LNCaP clone FGC (cell line): ENCODE measurements around the gene ARHGAP45.

ENCODE experiments used
- DNase-seq: peaks from one replicate; pipeline ENCODE4 v3.0.0-alpha.2; 2011; ENCODE audit warnings: low read depth
- H3K4me3 ChIP-seq: 2 replicates; pipeline ENCODE4 v1.5.1; 2011; ENCODE audit warnings: mild to moderate bottlenecking, low read depth, low read length, control low read depth
- TF ChIP-seq, protein P1 (sequence below): IDR thresholded peaks from 2 replicates; pipeline ENCODE4 v1.5.1; 2012; ENCODE audit warnings: mild to moderate bottlenecking; ENCODE audit not compliant: control insufficient read depth, insufficient read depth; ENCODE audit errors: extremely low read depth

Gene ARHGAP45

DNA sequence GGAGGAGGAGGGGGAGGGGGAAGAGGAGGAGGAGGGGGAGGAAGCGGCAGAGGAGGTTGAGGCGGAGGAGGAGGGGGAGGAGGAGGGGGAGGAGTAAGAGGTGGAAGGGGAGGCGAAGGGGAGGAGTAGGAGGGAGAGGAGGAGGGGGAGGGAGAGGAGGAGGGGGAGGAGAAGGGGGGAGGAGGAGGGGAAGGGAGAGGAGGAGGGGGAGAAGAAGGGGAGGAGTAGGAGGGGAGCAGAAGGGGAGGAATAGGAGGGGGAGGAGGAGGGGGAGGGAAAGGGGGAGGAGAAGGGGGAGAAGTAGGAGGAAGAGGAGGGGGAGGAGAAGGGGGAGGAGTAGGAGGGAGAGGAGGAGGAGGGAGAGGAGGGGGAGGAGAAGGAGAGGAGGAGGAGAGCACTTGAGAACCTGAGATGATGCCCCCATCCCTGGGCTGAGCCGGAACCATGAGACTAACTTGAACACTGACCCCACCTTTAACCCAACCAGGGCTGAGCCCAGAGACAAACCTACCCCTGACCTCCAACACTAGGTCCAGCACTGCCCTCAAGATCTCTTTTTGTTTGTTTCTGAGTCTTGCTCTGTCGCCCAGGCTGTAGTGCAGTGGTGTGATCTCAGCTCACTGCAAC lies 14.5 kb upstream of the ARHGAP45 start:
- TF ChIP-seq, protein P1, sequence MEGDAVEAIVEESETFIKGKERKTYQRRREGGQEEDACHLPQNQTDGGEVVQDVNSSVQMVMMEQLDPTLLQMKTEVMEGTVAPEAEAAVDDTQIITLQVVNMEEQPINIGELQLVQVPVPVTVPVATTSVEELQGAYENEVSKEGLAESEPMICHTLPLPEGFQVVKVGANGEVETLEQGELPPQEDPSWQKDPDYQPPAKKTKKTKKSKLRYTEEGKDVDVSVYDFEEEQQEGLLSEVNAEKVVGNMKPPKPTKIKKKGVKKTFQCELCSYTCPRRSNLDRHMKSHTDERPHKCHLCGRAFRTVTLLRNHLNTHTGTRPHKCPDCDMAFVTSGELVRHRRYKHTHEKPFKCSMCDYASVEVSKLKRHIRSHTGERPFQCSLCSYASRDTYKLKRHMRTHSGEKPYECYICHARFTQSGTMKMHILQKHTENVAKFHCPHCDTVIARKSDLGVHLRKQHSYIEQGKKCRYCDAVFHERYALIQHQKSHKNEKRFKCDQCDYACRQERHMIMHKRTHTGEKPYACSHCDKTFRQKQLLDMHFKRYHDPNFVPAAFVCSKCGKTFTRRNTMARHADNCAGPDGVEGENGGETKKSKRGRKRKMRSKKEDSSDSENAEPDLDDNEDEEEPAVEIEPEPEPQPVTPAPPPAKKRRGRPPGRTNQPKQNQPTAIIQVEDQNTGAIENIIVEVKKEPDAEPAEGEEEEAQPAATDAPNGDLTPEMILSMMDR = no peak
- no peak overlapping the region for H3K4me3 ChIP-seq
- DNase-seq = no peak

DNA sequence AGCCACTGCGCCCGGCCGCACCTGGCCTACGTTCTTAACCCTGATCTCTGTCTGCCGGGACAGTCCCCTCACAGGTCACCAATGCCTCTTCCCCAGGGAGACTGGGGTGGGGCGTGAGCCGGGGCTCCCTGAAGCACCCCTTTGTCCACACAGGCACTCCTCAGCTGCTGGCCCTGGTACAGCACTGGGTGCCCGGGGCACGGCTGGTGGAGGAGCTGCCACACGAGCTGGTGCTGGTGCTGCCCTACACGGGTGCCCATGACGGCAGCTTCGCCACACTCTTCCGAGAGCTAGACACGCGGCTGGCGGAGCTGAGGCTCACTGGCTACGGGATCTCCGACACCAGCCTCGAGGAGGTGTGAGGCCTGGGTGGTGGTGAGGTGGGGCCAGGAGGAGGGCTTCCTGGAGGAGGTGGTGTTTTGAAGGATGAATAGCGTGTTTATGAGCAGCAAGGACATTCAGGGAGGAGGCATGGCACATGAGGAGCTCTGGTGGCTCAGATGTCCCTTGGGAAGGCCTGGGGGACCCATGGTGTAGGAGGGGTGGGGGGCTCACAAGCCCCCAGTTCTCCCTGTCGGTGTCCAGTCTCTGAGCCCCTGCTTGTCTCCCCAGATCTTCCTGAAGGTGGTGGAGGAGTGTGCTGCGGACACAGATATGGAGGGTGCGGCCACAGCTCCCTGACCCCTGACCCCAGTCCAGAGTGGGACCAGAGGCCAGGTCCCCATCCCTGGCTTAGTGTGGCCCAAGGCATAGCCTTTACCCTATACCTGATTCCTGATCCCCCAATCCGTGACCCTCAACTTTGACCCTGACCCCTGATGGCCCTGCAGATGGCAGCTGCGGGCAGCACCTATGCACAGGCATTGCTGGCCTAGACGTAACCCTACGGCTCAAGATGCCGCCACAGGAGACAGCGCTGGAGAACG lies 13.5 kb upstream of the ARHGAP45 start:
- H3K4me3 ChIP-seq = no peak overlapping the region

DNA sequence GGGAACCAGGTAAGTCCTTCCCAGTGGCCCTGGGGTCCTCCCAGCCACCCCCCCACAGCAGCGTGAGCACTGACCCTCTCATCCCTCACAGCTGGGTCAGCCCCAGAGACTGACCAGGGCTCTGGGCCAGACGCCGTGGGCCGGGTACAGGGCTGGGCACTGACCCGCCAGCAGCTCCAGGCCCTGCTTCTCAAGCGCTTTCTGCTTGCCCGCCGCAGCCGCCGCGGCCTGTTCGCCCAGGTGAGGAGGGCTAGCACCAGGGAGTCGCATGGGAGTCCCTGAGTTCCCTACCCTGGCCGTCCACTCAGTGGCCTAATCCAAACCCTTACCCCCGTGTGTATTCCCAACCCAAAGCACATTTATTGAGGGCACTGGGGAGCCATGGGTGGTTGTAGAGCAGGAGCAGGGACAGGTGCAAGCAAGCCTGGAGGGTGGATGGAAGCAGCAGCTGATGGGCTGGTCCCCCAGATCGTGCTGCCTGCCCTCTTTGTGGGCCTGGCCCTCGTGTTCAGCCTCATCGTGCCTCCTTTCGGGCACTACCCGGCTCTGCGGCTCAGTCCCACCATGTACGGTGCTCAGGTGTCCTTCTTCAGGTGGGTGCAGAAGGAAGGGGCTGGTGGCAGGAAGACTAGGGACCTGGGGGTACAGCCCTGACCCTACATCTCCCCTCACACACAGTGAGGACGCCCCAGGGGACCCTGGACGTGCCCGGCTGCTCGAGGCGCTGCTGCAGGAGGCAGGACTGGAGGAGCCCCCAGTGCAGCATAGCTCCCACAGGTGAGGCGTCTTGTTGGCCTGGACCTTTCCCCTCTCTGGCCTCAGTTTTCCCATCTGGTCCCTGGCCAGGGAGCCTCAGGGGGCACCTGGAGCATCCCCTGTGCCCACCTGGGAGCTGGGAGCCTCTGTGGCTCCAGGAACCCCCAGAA lies 12.6 kb upstream of the ARHGAP45 start:
- DNase-seq = no peak
- TF ChIP-seq, protein P1 = no peak
- no peak overlapping the region for H3K4me3 ChIP-seq

More for the DNA sequence above, 13.5 kb upstream of the ARHGAP45 start:
- no peak for DNase-seq
- TF ChIP-seq, protein P1 = no peak

DNA sequence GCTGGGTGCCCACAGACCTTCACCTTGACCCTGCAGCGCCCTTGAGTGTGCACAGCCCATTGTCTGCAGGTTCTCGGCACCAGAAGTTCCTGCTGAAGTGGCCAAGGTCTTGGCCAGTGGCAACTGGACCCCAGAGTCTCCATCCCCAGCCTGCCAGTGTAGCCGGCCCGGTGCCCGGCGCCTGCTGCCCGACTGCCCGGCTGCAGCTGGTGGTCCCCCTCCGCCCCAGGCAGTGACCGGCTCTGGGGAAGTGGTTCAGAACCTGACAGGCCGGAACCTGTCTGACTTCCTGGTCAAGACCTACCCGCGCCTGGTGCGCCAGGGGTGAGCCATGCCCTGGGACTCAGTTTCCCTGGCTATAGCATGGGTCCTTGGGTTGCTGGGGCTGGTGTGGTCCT lies 11.9 kb upstream of the ARHGAP45 start:
- H3K4me3 ChIP-seq = no peak overlapping the region
- DNase-seq = no peak
- TF ChIP-seq, protein P1 = no peak

DNA sequence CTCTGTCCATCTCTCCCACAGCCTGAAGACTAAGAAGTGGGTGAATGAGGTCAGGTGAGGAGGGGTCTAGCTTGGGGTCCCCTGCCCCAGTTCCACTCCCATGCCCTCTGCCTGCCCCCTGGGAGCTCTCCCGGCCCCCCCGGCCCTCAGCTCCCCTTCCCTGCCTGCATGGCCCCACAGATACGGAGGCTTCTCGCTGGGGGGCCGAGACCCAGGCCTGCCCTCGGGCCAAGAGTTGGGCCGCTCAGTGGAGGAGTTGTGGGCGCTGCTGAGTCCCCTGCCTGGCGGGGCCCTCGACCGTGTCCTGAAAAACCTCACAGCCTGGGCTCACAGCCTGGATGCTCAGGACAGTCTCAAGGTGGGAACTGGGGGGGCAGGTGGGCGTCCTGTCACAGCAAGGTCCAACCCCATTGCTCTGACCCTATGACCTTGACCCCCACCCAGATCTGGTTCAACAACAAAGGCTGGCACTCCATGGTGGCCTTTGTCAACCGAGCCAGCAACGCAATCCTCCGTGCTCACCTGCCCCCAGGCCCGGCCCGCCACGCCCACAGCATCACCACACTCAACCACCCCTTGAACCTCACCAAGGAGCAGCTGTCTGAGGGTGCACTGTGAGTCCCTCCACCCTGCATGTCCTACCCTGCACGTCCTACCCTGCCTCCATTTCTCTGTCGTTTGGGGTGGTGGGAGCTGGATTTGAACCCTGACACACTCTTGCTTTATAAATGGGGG lies 10.9 kb upstream of the ARHGAP45 start:
- no peak overlapping the region for H3K4me3 ChIP-seq
- no peak for DNase-seq
- TF ChIP-seq, protein P1 = no peak
